SK-N-MC (cell line): ENCODE data around the gene CTSD.

Experiments used
- DNase-seq: peaks from one replicate; pipeline ENCODE4 v3.0.0-alpha.2; 2011; ENCODE audit warnings: low read depth, low spot score
- H3K27ac ChIP-seq: fragments of 200-600 bp; sonication (generic); 2 replicates; pipeline ENCODE4 v1.5.1; 2016; ENCODE audit warnings: mixed run types
- H3K36me3 ChIP-seq: fragments of 200-600 bp; sonication (generic); 2 replicates; pipeline ENCODE4 v1.6.1; 2017; ENCODE audit warnings: antibody characterized with exemption, low read length, mixed read lengths; ENCODE audit not compliant: insufficient read depth
- H3K4me3 ChIP-seq: fragments of 200-600 bp; sonication (generic); 2 replicates; pipeline ENCODE4 v1.5.1; 2016
- H3K9ac ChIP-seq: fragments of 200-600 bp; sonication (generic); 2 replicates; pipeline ENCODE4 v1.8.0; 2017; ENCODE audit warnings: mixed run types, mixed read lengths; ENCODE audit not compliant: insufficient read length
- H3K9me3 ChIP-seq: fragments of 200-600 bp; sonication (generic); 2 replicates; pipeline ENCODE4 v1.6.1; 2017; ENCODE audit warnings: low read depth, mild to moderate bottlenecking, antibody characterized with exemption, low read length, moderate library complexity, mixed read lengths
- EZH2 ChIP-seq: fragments of 200-600 bp; sonication (generic); IDR thresholded peaks from one replicate; pipeline ENCODE4 v1.6.1; 2017; ENCODE audit warnings: antibody characterized with exemption
- FOXP2 ChIP-seq: optimal IDR thresholded peaks from 2 replicates; pipeline ENCODE3; 2011; ENCODE audit warnings: mild to moderate bottlenecking, moderate library complexity; ENCODE audit not compliant: insufficient read depth; ENCODE audit errors: extremely low read length, control extremely low read depth
- POLR2AphosphoS5 ChIP-seq: IDR thresholded peaks from 2 replicates; pipeline ENCODE4 v1.6.1; 2012; ENCODE audit warnings: mild to moderate bottlenecking, low read depth, low read length, borderline replicate concordance

The CTSD gene

DNA sequence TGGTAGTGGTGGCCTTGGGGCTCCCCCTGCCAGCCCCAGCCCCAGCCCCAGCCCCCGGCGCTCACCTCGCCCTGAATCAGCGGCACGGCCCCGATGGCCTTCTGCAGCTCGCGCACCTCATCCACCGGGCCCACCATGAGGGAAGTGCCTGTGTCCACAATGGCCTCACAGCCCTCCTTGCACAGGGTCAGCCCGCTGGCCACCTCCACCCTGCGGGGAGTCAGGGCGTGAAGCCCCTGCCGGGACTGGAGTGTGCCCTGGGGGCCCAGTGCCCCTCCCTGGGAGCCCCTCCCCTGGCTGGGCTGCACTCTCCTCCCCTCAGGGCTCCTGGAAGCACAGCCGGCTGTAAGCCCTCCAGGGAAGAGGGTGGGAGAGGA is 9.8 kb downstream of the CTSD start:
- no peak overlapping the region for H3K27ac ChIP-seq
- no peaks in the 10 kb centered on the region for H3K36me3 ChIP-seq
- H3K4me3 ChIP-seq, result no peak overlapping the region
- TF ChIP-seq FOXP2 (no peak), POLR2AphosphoS5 (no peak), EZH2 (no peak)
- no peak overlapping the region for H3K9ac ChIP-seq
- no peaks in the 10 kb centered on the region for H3K9me3 ChIP-seq
- DNase-seq, result no peak

DNA sequence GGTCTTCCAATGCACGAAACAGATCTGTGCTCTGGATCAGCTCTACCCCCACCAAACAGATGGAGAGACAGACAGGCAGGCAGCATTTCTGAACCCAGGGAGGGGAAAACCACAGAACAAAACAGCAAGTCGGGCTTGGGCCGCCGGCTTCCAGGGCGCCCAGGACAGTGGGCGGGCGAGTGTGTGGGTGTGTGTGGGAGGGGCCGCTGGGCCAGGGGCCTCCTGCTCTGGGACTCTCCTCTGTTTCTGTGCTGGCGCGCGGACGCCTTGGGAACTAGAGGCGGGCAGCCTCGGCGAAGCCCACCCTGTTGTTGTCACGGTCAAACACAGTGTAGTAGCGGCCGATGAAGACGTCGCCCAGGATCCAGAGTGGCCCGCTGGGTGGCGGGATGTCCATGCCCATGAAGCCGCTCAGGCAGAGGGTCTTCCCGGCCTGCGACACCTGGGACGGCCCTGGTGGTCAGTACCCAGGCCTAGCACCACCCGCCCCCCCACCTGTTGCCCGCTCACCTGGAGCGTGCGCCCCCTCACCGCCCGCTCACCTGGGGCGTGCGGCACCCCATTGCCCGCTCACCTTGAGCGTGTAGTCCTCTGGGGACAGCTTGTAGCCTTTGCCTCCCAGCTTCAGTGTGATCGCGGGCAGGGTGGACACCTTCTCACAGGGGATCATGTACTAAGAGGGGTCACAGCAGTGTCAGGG is 10.3 kb downstream of the CTSD start:
- no peaks in the 10 kb centered on the region for H3K36me3 ChIP-seq
- TF ChIP-seq FOXP2, result no peak
- no peak for TF ChIP-seq POLR2AphosphoS5
- TF ChIP-seq EZH2, result no peak
- H3K27ac ChIP-seq, result no peak overlapping the region
- DNase-seq, result no peak
- H3K9ac ChIP-seq, result no peak overlapping the region
- no peaks in the 10 kb centered on the region for H3K9me3 ChIP-seq
- H3K4me3 ChIP-seq, result no peak overlapping the region

DNA sequence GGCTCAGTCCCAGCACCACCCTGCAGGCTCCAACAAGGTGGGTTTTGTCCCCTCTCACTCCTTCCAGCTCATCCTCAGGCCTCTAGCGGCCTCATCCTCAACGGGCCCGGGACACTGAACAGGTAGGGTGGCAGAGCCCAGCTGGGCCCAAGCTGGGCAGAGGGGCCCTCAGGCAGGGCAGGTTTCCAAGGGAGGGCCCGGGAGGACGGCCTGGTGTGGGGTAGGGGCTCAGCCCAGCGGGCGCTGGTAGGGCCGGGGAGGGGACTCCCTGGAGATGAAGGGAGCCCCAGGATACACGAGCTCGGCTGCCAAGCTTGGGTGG is 10.9 kb downstream of the CTSD start:
- Histone ChIP-seq H3K36me3 (no peaks in the 10 kb centered on the region), H3K4me3 (no peak overlapping the region), H3K27ac (no peak overlapping the region), H3K9me3 (no peaks in the 10 kb centered on the region), H3K9ac (no peak overlapping the region)
- no peak for DNase-seq
- TF ChIP-seq POLR2AphosphoS5 (no peak), EZH2 (no peak), FOXP2 (no peak)

DNA sequence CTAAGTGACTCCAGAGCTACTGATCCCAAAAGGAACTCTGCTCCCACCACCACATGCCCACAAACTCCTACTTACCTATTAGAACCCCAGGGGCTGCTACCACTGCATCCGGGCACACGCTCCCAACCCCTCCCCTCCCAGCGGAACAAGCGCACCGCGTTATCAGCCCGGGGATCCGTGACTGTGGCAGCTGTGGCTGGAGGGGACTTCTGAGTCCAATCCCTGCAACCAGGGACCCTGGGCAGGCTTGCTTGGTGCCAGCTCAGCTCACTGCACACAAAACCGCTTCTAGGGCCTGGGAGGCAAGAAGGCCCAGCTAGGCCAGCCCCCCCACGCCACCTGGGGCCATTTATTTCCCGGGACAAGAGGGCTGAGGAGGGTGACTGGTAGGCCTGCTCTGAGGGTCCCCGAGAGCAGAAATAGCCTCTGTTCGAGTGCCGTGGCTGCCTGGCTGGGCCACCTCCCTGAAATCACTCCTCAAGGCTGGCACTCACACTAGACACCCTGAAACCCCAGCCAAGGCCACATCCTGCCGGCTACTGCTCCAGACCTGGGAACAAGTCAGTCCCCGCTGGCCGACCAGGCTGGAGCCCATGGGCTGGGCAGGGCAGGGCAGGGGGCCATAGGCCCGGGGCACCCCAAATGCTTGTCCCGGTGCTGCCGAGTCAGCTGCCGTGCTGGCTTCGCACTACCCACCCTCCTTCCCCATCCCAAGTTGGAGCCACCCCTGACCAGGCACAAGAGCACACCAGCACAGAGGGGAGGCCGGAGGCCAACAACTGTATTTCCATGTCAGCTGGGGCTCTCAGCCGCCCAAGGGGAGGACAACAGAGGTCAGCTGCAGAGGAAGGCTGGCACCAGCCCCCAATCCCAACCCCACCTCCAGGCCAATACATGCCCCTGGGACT is 11.5 kb downstream of the CTSD start:
- no peak for TF ChIP-seq POLR2AphosphoS5
- TF ChIP-seq EZH2, result no peak
- TF ChIP-seq FOXP2, result no peak
- Histone ChIP-seq H3K4me3 (no peak overlapping the region), H3K9me3 (no peaks in the 10 kb centered on the region), H3K27ac (no peak overlapping the region), H3K9ac (no peak overlapping the region), H3K36me3 (no peaks in the 10 kb centered on the region)
- no peak for DNase-seq

GRCh38 chr11:1751531-1751921 is 12.2 kb downstream of the CTSD start:
- Histone ChIP-seq H3K9ac (no peak overlapping the region), H3K4me3 (no peak overlapping the region), H3K36me3 (no peaks in the 10 kb centered on the region), H3K9me3 (no peaks in the 10 kb centered on the region), H3K27ac (no peak overlapping the region)
- TF ChIP-seq POLR2AphosphoS5 (no peak), FOXP2 (no peak), EZH2 (no peak)
- DNase-seq, result no peak

DNA sequence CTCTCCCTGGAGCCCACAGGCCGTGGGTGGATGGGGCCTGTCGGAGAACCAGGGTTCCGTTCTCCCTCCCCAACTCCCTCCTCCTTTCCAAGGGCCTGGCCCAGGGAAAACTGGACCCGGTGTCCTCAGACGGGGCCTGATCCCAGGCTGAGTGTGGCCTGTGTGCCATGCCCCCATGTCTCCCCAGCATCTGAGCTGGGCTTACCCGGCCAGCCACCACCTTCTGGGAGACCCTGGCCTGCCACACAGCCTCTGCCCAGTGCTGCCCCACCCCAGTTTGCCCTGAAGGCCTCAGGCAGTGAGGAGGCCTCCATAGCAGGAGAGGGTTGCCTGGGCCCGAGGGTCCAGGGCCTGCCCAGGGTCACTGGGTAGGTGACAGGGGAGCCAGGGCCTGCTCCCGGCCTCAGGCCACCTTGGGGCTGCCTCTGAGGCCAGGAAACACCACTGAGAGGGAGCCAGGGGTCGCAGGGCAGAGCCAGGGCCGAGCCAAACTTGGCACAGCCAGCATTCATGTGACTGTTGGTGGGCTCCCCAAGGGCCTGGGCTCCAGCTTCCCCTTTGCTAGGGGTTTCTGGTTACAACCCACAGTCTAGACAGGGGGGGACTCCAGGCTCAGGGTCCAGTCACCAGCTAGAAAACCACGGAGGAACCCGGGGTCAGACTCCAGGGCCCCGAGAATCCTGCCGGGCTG is 12.7 kb downstream of the CTSD start:
- Histone ChIP-seq H3K36me3 (no peaks in the 10 kb centered on the region), H3K27ac (no peak overlapping the region), H3K9me3 (no peaks in the 10 kb centered on the region), H3K9ac (no peak overlapping the region), H3K4me3 (no peak overlapping the region)
- TF ChIP-seq FOXP2, result no peak
- no peak for TF ChIP-seq POLR2AphosphoS5
- TF ChIP-seq EZH2, result no peak
- DNase-seq, result no peak

- Histone ChIP-seq H3K9me3 (no peaks in the 10 kb centered on the region), H3K9ac (no peak within 1 kb of the TSS)
Measured at GRCh38 chr11:1750481-1750839, 13.3 kb downstream of the CTSD start, which contains the start of gene IFITM10. Gene IFITM10 (minus strand): TSS chr11:1750595. CDS start chr11:1750442, 153 bp downstream.

GRCh38 chr11:1749395-1750351 is 14.1 kb downstream of the CTSD start:
- no peak for DNase-seq
- Histone ChIP-seq H3K9ac (no peak overlapping the region), H3K27ac (no peak overlapping the region), H3K4me3 (no peak overlapping the region), H3K36me3 (no peaks in the 10 kb centered on the region), H3K9me3 (no peaks in the 10 kb centered on the region)
- no peak for TF ChIP-seq FOXP2
- no peak for TF ChIP-seq EZH2
- TF ChIP-seq POLR2AphosphoS5, result no peak

More at GRCh38 chr11:1750481-1750839, 13.3 kb downstream of the CTSD start, which contains the start of gene IFITM10:
- DNase-seq, result no peak
- Histone ChIP-seq H3K4me3 (no peak within 1 kb of the TSS), H3K36me3 (no peaks in the 10 kb centered on the region), H3K27ac (no peak within 1 kb of the TSS)
- TF ChIP-seq EZH2 (no peak), POLR2AphosphoS5 (no peak), FOXP2 (no peak)
